ENCODE results near the gene TPRN. TPM values are rescaled to one million over a fixed set of nuclear protein-coding genes. Genes with fewer than 3 reads are reported as not detected.

The TPRN gene
- polyA plus RNA-seq, 1 of the 3 experiments (the other 2 are of a cell fraction): 5.2 TPM

DNA sequence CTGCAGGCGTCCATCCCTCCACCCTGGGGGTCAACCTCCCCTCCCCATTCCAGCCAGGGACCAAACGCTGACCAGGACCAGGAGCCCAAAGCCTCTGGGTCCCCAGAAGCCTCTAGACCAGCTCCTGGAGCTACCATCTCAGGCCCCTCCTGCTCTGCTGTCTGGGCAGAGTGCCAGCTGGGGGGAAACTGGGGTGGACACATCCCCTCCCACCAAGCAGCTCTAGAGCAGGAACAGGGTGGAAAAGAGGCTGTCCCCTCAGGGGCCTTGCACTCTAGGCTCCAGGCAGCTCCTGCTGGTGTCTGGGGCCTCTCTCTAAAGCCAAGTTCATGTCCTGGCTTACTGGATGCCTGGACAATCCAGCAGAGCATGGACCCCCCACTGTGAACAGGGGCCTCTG, 7.7 kb downstream of the TPRN start:
- 100% methylated on average over 1 of the region's 2 CpGs for WGBS (ENCODE audit: low lambda C conversion rate)
- Histone ChIP-seq H3K9me3 (no peaks in the 10 kb centered on the region), H3K4me2 (no peak overlapping the region), H3K4me3 (ENCODE audit: low read depth in 2 of 2, low read length in 1 of 2) (no peak overlapping the region), H3F3A (replicated peaks; ENCODE audit: insufficient read depth) (peaks cover 16% of the 10 kb centered on the region), H3K27ac (ENCODE audit: low read depth in 2 of 2, low read length in 1 of 2) (no peak overlapping the region), H3K9me2 (no peaks in the 10 kb centered on the region), H2AFZ (ENCODE audit: low read depth) (no peak overlapping the region), H4K20me1 (ENCODE audit: insufficient read depth) (peaks cover 57% of the 10 kb centered on the region), H3K36me3 (replicated peaks in 1 of 2; ENCODE audit: control insufficient read depth in 1 of 2, insufficient read depth in 2 of 2, low read length in 1 of 2) (peaks cover 3 to 21% of the 10 kb centered on the region in 2 experiments), H3K9ac (no peak overlapping the region), H3K27me3 (ENCODE audit: insufficient read depth) (no peaks in the 10 kb centered on the region), H3K79me2 (ENCODE audit: insufficient read depth) (peaks cover 65% of the 10 kb centered on the region), H3K4me1 (ENCODE audit: control insufficient read depth in 1 of 2, insufficient read depth in 2 of 2, low read depth in 1 of 2, low read length in 1 of 2) (peaks cover 6 to 17% of the 10 kb centered on the region in 2 experiments; a peak in 3 of 4 replicates)
- CTCF ChIA-PET: interaction anchor here (1.2 to 3.1 kb wide), 4 partner anchors 21 to 44 kb away, joined by 3 to 11 read pairs (median 6); partner anchors contain the start of gene RNF224
- DNase-seq: no peak
- TF ChIP-seq RFX5 (IDR thresholded peaks at IDR 0.05; ENCODE audit: low read length) (no peak), EP300 (IDR thresholded peaks at IDR 0.05; ENCODE audit: borderline replicate concordance in 1 of 2, low read depth in 1 of 2, low read length in 1 of 2) (no peak)
- TF ChIP-seq, protein P1, sequence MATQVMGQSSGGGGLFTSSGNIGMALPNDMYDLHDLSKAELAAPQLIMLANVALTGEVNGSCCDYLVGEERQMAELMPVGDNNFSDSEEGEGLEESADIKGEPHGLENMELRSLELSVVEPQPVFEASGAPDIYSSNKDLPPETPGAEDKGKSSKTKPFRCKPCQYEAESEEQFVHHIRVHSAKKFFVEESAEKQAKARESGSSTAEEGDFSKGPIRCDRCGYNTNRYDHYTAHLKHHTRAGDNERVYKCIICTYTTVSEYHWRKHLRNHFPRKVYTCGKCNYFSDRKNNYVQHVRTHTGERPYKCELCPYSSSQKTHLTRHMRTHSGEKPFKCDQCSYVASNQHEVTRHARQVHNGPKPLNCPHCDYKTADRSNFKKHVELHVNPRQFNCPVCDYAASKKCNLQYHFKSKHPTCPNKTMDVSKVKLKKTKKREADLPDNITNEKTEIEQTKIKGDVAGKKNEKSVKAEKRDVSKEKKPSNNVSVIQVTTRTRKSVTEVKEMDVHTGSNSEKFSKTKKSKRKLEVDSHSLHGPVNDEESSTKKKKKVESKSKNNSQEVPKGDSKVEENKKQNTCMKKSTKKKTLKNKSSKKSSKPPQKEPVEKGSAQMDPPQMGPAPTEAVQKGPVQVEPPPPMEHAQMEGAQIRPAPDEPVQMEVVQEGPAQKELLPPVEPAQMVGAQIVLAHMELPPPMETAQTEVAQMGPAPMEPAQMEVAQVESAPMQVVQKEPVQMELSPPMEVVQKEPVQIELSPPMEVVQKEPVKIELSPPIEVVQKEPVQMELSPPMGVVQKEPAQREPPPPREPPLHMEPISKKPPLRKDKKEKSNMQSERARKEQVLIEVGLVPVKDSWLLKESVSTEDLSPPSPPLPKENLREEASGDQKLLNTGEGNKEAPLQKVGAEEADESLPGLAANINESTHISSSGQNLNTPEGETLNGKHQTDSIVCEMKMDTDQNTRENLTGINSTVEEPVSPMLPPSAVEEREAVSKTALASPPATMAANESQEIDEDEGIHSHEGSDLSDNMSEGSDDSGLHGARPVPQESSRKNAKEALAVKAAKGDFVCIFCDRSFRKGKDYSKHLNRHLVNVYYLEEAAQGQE (IDR thresholded peaks at IDR 0.05; ENCODE audit: low read depth, low read length): no peak
- POLR2A ChIA-PET: interaction anchor here (0.5 to 1.4 kb wide), 3 partner anchors 8 to 70 kb away, joined by 3 to 5 read pairs (median 3); partner anchors contain the start of genes GRIN1 and TPRN

DNA sequence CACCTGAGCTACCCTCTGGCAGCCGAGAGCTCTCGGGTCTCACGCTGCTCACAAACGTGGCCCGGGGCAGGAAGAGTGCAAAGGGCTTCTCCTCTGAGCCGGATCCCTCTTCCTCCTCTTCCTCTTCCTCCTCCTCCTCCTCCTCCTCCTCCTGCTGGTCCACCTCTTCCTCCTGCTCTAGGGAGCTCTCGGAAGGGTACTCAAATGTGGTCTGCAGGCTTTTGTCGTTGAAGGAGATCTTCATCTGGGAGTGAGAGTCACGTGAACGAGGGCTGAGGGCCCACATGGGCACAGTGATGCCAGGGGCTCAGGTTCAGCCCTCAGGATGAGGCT, 8.1 kb downstream of the TPRN start:
- Histone ChIP-seq H3F3A (replicated peaks; ENCODE audit: insufficient read depth) (peaks cover 16% of the 10 kb centered on the region), H3K36me3 (replicated peaks in 1 of 2; ENCODE audit: control insufficient read depth in 1 of 2, insufficient read depth in 2 of 2, low read length in 1 of 2) (peaks cover 3 to 21% of the 10 kb centered on the region in 2 experiments), H3K9ac (no peak overlapping the region), H2AFZ (ENCODE audit: low read depth) (no peak overlapping the region), H3K4me3 (ENCODE audit: low read depth in 2 of 2, low read length in 1 of 2) (no peak overlapping the region), H4K20me1 (ENCODE audit: insufficient read depth) (peaks cover 53% of the 10 kb centered on the region), H3K4me2 (no peak overlapping the region), H3K27ac (ENCODE audit: low read depth in 2 of 2, low read length in 1 of 2) (no peak overlapping the region), H3K9me2 (no peaks in the 10 kb centered on the region), H3K9me3 (no peaks in the 10 kb centered on the region), H3K4me1 (ENCODE audit: control insufficient read depth in 1 of 2, insufficient read depth in 2 of 2, low read depth in 1 of 2, low read length in 1 of 2) (peaks cover 6 to 18% of the 10 kb centered on the region in 2 experiments; a peak in 3 of 4 replicates), H3K79me2 (ENCODE audit: insufficient read depth) (peaks cover 65% of the 10 kb centered on the region), H3K27me3 (ENCODE audit: insufficient read depth) (no peaks in the 10 kb centered on the region)
- ChIA-PET POLR2A (interaction anchor here (0.5 to 1.4 kb wide), 3 partner anchors 8 to 69 kb away, joined by 3 to 5 read pairs (median 3); partner anchors contain the start of genes GRIN1 and TPRN), CTCF (interaction anchor here (0.9 to 3.1 kb wide), 5 partner anchors 21 to 44 kb away, joined by 3 to 11 read pairs (median 6); partner anchors contain the start of gene RNF224)
- WGBS (ENCODE audit: low lambda C conversion rate): 89% methylated on average over 6 of the region's 10 CpGs
- DNase-seq: no peak
- TF ChIP-seq NFIC (IDR thresholded peaks at IDR 0.05; ENCODE audit: borderline replicate concordance) (no peak), GABPA (IDR thresholded peaks at IDR 0.05; ENCODE audit: low read depth) (no peak), TAF1 (IDR thresholded peaks at IDR 0.05; ENCODE audit: borderline replicate concordance, low read depth, low read length) (no peak), YY1 (IDR thresholded peaks at IDR 0.05; ENCODE audit: low read depth) (no peak), JUND (IDR thresholded peaks at IDR 0.05) (no peak), EZH2phosphoT487 (IDR thresholded peaks at IDR 0.05; ENCODE audit: borderline replicate concordance, low read depth) (no peak), RAD21 (IDR thresholded peaks at IDR 0.05; ENCODE audit: low read length) (no peak), MXI1 (IDR thresholded peaks at IDR 0.05; ENCODE audit: low read depth, low read length) (no peak), RXRA (IDR thresholded peaks at IDR 0.05; ENCODE audit: borderline replicate concordance, low read depth) (no peak)
- TF ChIP-seq, protein P2, sequence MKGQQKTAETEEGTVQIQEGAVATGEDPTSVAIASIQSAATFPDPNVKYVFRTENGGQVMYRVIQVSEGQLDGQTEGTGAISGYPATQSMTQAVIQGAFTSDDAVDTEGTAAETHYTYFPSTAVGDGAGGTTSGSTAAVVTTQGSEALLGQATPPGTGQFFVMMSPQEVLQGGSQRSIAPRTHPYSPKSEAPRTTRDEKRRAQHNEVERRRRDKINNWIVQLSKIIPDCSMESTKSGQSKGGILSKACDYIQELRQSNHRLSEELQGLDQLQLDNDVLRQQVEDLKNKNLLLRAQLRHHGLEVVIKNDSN (IDR thresholded peaks at IDR 0.05; ENCODE audit: borderline replicate concordance, low read depth): no peak
- TF ChIP-seq, protein P3, sequence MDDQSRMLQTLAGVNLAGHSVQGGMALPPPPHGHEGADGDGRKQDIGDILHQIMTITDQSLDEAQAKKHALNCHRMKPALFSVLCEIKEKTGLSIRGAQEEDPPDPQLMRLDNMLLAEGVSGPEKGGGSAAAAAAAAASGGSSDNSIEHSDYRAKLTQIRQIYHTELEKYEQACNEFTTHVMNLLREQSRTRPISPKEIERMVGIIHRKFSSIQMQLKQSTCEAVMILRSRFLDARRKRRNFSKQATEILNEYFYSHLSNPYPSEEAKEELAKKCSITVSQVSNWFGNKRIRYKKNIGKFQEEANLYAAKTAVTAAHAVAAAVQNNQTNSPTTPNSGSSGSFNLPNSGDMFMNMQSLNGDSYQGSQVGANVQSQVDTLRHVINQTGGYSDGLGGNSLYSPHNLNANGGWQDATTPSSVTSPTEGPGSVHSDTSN (IDR thresholded peaks at IDR 0.05): no peak
- TF ChIP-seq, protein P4, sequence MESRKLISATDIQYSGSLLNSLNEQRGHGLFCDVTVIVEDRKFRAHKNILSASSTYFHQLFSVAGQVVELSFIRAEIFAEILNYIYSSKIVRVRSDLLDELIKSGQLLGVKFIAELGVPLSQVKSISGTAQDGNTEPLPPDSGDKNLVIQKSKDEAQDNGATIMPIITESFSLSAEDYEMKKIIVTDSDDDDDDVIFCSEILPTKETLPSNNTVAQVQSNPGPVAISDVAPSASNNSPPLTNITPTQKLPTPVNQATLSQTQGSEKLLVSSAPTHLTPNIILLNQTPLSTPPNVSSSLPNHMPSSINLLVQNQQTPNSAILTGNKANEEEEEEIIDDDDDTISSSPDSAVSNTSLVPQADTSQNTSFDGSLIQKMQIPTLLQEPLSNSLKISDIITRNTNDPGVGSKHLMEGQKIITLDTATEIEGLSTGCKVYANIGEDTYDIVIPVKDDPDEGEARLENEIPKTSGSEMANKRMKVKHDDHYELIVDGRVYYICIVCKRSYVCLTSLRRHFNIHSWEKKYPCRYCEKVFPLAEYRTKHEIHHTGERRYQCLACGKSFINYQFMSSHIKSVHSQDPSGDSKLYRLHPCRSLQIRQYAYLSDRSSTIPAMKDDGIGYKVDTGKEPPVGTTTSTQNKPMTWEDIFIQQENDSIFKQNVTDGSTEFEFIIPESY (IDR thresholded peaks at IDR 0.05; ENCODE audit: borderline replicate concordance, low read depth): no peak
- TF ChIP-seq, protein P1 (IDR thresholded peaks at IDR 0.05; ENCODE audit: low read depth, low read length): no peak
